NCI-H345 (cell line): ENCODE results near the gene LMF1.

Experiments used
- DNase-seq: peaks from one replicate; lab custom pipeline; 2025; lab: John Stamatoyannopoulos, UW

LMF1 gene

GRCh38 chr16:911604-912321, 59.0 kb downstream of the LMF1 start:
- DNase-seq: no peak

DNA sequence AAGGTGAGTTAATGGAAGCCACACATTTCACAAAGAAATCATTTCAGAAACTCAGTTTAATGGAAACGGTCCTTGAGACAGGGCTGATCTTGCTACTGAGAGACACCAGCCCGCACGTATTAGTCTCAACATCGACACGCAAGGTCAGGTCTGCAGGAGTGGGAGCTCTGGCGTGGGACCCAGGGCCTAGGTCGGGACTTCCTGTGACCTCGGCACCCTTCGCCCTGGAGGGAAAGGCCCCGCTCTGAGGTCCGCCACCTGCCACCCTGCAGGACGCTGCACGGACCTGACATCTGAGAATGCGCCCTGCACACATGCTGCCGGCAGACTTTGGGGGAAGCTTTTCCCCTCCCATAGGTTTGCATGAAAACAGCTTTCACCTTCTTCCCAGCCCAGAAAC, 59.7 kb downstream of the LMF1 start:
- DNase-seq: no peak

DNA sequence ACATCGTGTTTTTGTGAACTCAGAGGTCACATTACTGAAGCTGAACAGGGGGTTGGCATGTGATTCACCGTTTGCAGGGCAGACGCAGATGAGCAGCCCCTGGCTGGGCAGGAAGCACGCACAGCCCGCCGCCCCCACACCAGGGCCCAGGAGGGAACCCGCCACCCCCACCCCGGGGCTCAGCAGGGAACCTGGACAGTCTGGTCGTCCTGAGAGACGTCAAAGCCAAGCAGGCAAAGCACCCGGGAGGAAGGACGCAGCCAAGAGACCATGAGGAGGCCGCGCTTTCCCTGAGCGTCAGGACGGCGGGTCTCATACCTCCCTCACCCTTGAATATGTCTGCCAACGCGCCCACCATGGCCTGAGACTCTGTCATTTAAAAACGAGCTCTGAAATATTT, 60.6 kb downstream of the LMF1 start:
- DNase-seq: no peak

DNA sequence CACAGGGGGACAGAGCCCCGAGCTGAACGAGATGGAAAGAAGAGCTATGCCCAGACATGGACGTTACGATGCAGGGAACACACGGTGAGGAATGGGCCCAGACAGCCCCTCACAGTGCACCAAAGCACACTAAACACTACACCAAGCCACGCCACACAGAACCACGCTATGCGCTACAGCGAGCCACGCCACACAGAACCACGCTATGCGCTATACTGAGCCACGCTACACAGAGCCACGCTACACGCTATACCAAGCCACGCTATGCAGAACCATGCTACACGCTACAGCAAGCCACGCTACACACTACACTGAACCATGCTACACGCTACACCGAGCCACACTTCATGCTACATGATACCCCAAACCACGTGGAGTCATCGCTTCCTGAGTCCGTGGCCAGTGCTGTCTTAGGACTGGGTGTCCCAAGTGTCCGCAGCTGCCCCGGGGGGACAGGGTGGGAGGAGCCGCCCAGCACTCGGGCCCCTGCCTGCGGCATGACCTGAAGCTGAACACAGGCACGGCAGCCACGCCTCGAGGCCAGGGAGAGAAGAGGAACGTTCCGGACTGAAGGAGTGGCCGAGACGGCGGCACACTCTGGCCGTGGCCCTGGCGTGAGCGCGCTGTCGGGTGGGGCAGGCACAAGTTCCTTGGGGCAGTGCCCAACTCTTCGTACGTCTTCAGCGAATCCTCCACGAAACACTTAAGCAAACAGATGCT, 61.3 kb downstream of the LMF1 start:
- no peak for DNase-seq

GRCh38 chr16:908526-909155, 62.1 kb downstream of the LMF1 start:
- no peak for DNase-seq

- DNase-seq: no peak
Observed at GRCh38 chr16:907842-908241, 62.9 kb downstream of the LMF1 start.

GRCh38 chr16:907361-907760, 63.4 kb downstream of the LMF1 start:
- DNase-seq: no peak

- DNase-seq: no peak
Observed at GRCh38 chr16:906296-906695, 64.5 kb downstream of the LMF1 start.

- DNase-seq: no peak
Observed at GRCh38 chr16:901715-902601, 68.8 kb downstream of the LMF1 start.

DNA sequence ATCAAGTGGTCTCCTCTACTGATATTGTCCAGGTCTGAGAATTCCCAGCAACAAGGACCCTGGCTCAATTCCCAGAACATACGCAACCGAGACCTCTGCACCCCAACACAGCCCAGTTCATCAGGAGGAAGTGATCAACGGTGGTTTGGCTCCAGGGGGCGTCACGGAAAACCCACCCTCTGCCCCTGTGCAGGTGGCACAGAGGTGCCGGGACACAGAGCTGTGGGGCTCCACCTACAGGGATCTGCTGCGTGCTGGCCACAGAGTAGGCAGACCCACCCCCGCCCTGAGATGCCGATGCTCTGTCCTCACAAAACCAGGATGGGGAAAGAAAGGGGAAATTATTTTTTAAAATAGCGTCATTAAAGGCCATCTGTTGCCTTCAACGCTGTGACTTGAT, 69.6 kb downstream of the LMF1 start:
- DNase-seq: no peak

- DNase-seq: no peak
Observed at GRCh38 chr16:900211-900610, 70.6 kb downstream of the LMF1 start.

GRCh38 chr16:899683-900060, 71.1 kb downstream of the LMF1 start:
- DNase-seq: no peak

GRCh38 chr16:898761-899682, 71.8 kb downstream of the LMF1 start:
- DNase-seq: no peak

DNA sequence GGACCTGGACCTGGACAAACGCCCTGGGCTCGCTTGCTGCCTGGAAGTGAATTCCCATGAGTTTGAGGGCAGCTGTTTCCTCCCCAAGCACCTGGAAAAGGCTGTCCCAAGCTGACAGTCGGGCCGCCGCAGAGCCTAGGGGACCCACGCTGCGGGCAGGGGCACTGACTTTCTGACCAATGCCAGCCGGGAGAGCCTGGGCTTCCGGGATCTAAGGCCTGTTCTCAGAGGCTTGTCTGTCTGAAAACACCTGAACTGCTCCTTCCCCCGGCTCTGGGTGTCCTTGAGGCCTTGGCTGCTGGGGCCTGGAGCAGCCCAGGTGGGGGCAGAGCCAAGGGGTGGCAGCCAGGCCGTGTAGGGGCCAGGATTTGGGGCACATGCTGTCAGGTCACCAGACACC, 72.6 kb downstream of the LMF1 start:
- DNase-seq: no peak

DNA sequence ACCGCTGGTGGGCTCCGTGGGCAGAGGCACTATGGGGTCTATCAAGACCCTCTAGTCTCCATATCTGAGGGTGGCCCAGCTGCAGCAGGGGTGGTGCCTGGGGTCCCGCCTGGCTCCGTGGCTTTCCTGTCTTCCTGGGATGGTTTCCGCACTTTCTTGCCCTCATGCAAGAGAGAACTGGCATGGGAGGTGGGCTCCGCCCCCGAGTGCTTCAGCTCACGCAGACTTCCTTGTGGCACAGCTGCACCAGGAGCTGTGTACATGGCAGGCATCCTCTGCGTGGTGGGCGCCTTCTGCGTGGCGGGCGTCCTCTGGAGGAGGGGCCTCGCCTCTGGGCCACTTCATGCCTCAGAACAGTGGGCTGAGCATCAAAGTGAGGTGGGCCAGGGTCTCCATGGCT, 73.1 kb downstream of the LMF1 start:
- DNase-seq: no peak

- no peak for DNase-seq
Observed at GRCh38 chr16:897200-897543, 73.6 kb downstream of the LMF1 start.

GRCh38 chr16:896261-897199, 74.3 kb downstream of the LMF1 start:
- no peak for DNase-seq

DNA sequence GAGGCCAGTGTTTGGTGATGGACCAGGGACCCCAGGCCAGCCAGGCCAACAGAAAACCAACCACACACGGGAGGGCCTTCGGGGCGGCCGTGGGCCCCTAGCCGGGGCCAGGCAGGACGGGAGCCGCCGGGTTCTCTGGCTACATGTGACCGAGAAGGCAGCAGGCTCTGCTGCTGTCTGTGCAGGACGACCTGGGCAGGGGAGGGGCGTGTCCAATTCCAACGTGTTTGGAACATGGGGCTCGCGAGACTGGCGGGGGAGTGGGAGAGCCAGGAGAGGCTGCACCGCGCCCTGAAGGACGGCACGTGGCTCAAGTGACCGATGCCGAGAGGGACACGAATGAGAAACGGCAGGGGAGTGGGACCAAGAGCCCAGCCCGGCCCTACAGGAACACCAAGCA, 75.4 kb downstream of the LMF1 start:
- DNase-seq: no peak

- DNase-seq: no peak
Observed at GRCh38 chr16:894841-895240, 75.9 kb downstream of the LMF1 start.

GRCh38 chr16:894136-894535, 76.6 kb downstream of the LMF1 start:
- DNase-seq: no peak
